MCF 10A (cell line): ENCODE measurements around the gene PPP2R5A. TPM values are rescaled to one million over a fixed set of nuclear protein-coding genes. Genes with fewer than 3 reads are reported as not detected.
A peak's percentile ranks its signal among the peaks of the same experiment; 100 is the strongest.
"Not testable (repeated sequence)": the region's sequence is repeated elsewhere in the genome, so short reads cannot be mapped to it uniquely, and the experiment has no call there.

Source experiments
- BruUV-seq: library from RNA; stranded (reverse); fragments of 400-500 nt; replicated peaks from 2 replicates; lab custom pipeline; 2021; lab: Mats Ljungman, UMichigan
- CTCF ChIA-PET: fragments of 300-600 bp; sonication (Branson Sonifier 250); formaldehyde crosslinking; extraction: SDS; loops from one replicate; lab custom pipeline; 2021; ENCODE audit warnings: antibody characterized with exemption, inconsistent platforms; lab: Yijun Ruan, JAX
- POLR2A ChIA-PET: fragments of 300-600, 350-650 bp; sonication (Branson Sonifier 250); formaldehyde crosslinking; extraction: SDS; loops from one replicate; lab custom pipeline; 2020; ENCODE audit warnings: antibody characterized with exemption, inconsistent platforms; lab: Yijun Ruan, JAX
- DNase-seq: peaks from one replicate; pipeline ENCODE4 v3.0.0-alpha.2; 2018; ENCODE audit not compliant: unreplicated experiment
- H3K27ac Mint-ChIP-seq: one replicate; pipeline ENCODE4 v1.8.0; 2022; ENCODE audit warnings: mild to moderate bottlenecking, low read depth, mixed read lengths; ENCODE audit not compliant: unreplicated experiment
- H3K27me3 Mint-ChIP-seq: one replicate; pipeline ENCODE4 v1.8.0; 2022; ENCODE audit warnings: mixed read lengths; ENCODE audit not compliant: insufficient read depth, unreplicated experiment
- H3K36me3 Mint-ChIP-seq: one replicate; pipeline ENCODE4 v1.8.0; 2022; ENCODE audit warnings: mild to moderate bottlenecking, moderate library complexity, mixed read lengths; ENCODE audit not compliant: insufficient read depth, unreplicated experiment
- H3K4me1 Mint-ChIP-seq: one replicate; pipeline ENCODE4 v1.8.0; 2022; ENCODE audit warnings: mixed read lengths; ENCODE audit not compliant: insufficient read depth, unreplicated experiment
- H3K4me3 Mint-ChIP-seq: one replicate; pipeline ENCODE4 v1.8.0; 2022; ENCODE audit warnings: mild to moderate bottlenecking, moderate library complexity, mixed read lengths; ENCODE audit not compliant: unreplicated experiment
- H3K9me3 Mint-ChIP-seq: one replicate; pipeline ENCODE4 v1.8.0; 2022; ENCODE audit warnings: mixed read lengths; ENCODE audit not compliant: unreplicated experiment
- CTCF ChIP-seq: fragments of 200-600 bp; IDR thresholded peaks from one replicate; pipeline ENCODE4 v1.8.0; 2022; ENCODE audit warnings: antibody characterized with exemption, mild to moderate bottlenecking; ENCODE audit not compliant: unreplicated experiment
- intact Hi-C: fragments of 100-400 bp; cut with micrococcal nuclease; formaldehyde crosslinking; loops from 2 replicates; pipeline ENCODE4 v1.14.1; 2022
- total RNA-seq: library from RNA; stranded (reverse); gene quantifications from 2 replicates; pipeline ENCODE4 v1.2.3, GENCODE V29; 2022

The PPP2R5A gene
- total RNA-seq, 1 experiment from 2014 or later = 38.6 TPM

- Mint-ChIP-seq H3K27me3 (no peaks in the 10 kb centered on the region), H3K27ac (no peak overlapping the region), H3K9me3 (no peaks in the 10 kb centered on the region), H3K4me3 (no peak overlapping the region), H3K4me1 (peaks cover 7% of the 10 kb centered on the region), H3K36me3 (no peaks in the 10 kb centered on the region)
- ChIA-PET CTCF (interaction anchor here (0.6 to 3.3 kb wide), 5 partner anchors 88 to 387 kb away, joined by 3 to 82 read pairs (median 3); no protein-coding TSS in a partner anchor), POLR2A (interaction anchor here (0.6 to 1.5 kb wide), 5 partner anchors 9 to 280 kb away, joined by 3 to 4 read pairs (median 3); no protein-coding TSS in a partner anchor)
- no peak for TF ChIP-seq CTCF
- BruUV-seq = no TSS peak
- peak; percentile 28 for DNase-seq
- intact Hi-C loops = loop anchor here (2.0 kb wide), 2 partner anchors 51 to 255 kb away; no protein-coding TSS in a partner anchor
Measured at GRCh38 chr1:212317916-212318315, 32.7 kb downstream of the PPP2R5A start.

DNA sequence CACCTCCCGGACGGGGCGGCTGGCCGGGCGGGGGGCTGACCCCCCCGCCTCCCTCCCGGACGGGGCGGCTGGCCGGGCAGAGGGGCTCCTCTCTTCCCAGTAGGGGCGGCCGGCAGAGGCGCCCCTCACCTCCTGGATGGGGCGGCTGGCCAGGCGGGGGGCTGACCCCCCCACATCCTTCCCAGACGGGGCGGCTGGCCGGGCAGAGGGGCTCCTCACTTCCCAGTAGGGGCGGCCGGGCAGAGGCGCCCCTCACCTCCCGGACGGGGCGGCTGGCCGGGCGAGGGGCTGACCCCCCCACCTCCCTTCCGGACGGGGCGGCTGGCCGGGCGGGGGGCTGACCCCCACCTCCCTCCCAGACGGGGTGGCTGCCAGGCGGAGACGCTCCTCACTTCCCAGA lies 35.8 kb downstream of the PPP2R5A start:
- not testable (repeated sequence) for H3K4me3 Mint-ChIP-seq, H3K36me3 Mint-ChIP-seq

DNA sequence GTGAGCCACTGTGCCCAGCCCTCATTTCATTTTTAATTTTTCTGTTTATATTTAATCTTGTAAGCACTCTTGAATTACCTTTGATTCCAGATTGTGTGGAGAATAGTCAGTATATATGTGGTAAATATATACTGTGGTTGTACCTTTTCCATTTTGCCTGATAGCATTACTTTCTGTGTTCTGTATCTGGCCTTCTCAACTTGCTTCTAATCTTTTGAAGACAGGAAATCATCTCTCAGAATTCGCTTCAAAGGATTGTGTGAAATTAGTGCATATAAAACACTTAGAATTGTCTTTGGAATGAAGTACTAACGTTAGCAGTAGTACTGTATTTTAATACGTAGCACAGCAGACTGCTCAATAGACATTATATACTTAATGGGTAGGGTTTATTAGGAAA lies 37.9 kb downstream of the PPP2R5A start:
- H3K36me3 Mint-ChIP-seq = no peaks in the 10 kb centered on the region
- CTCF ChIA-PET = interaction anchor here (0.7 to 1.6 kb wide), 2 partner anchors 111 to 252 kb away, joined by 3 to 5 read pairs; no protein-coding TSS in a partner anchor
- TF ChIP-seq CTCF = no peak
- H3K27me3 Mint-ChIP-seq = no peaks in the 10 kb centered on the region
- no peaks in the 10 kb centered on the region for H3K9me3 Mint-ChIP-seq
- no peaks in the 10 kb centered on the region for H3K4me1 Mint-ChIP-seq
- POLR2A ChIA-PET = interaction anchor here (0.6 to 1.7 kb wide), 3 partner anchors 11 to 207 kb away, joined by 3 to 4 read pairs (median 3); no protein-coding TSS in a partner anchor
- H3K4me3 Mint-ChIP-seq = no peak overlapping the region
- intact Hi-C loops = no loop called here
- BruUV-seq = no TSS peak
- no peak overlapping the region for H3K27ac Mint-ChIP-seq
- no peak for DNase-seq

More for the DNA sequence above, 35.8 kb downstream of the PPP2R5A start:
- H3K27me3 Mint-ChIP-seq, BruUV-seq, POLR2A ChIA-PET, H3K4me1 Mint-ChIP-seq, intact Hi-C loops, H3K27ac Mint-ChIP-seq, CTCF ChIA-PET, H3K9me3 Mint-ChIP-seq, DNase-seq: not testable (repeated sequence)

- DNase-seq = no peak
- BruUV-seq = no TSS peak
- no peak for TF ChIP-seq CTCF
- Mint-ChIP-seq H3K4me1 (no peaks in the 10 kb centered on the region), H3K27me3 (no peaks in the 10 kb centered on the region), H3K27ac (no peak overlapping the region), H3K9me3 (no peaks in the 10 kb centered on the region), H3K4me3 (no peak overlapping the region), H3K36me3 (peaks cover 8% of the 10 kb centered on the region)
- ChIA-PET POLR2A (interaction anchor here (0.9 to 1.2 kb wide), 2 partner anchors 8 to 15 kb away, joined by 3 to 4 read pairs; no protein-coding TSS in a partner anchor), CTCF (interaction anchor here (0.6 to 1.7 kb wide), 6 partner anchors 10 to 736 kb away, joined by 3 to 7 read pairs (median 6); no protein-coding TSS in a partner anchor)
- intact Hi-C loops = no loop called here
Measured at GRCh38 chr1:212326541-212326940, 41.3 kb downstream of the PPP2R5A start.
